Chondrocyte (in vitro differentiated cells): Measurements from ENCODE around the gene MCM3AP. TPM values are rescaled to one million over a fixed set of nuclear protein-coding genes. Genes with fewer than 3 reads are reported as not detected.

ENCODE experiments used
- DNase-seq: peaks from one replicate; pipeline ENCODE4 v3.0.0; 2021; ENCODE audit warnings: mixed read lengths, low spot score
- H3K27ac Mint-ChIP-seq: one replicate; pipeline ENCODE4 v1.8.0; 2021; ENCODE audit warnings: mild to moderate bottlenecking, moderate library complexity, mixed read lengths; ENCODE audit not compliant: unreplicated experiment
- H3K27me3 Mint-ChIP-seq: 2 replicates; pipeline ENCODE4 v1.8.0; 2021; ENCODE audit warnings: low read depth, mixed read lengths
- H3K36me3 Mint-ChIP-seq: 2 replicates; pipeline ENCODE4 v1.8.0; 2021; ENCODE audit warnings: low read depth, mixed read lengths
- H3K4me1 Mint-ChIP-seq: 2 replicates; pipeline ENCODE4 v1.8.0; 2021; ENCODE audit warnings: low read depth, mild to moderate bottlenecking, mixed read lengths
- H3K4me3 Mint-ChIP-seq: one replicate; pipeline ENCODE4 v1.8.0; 2021; ENCODE audit warnings: mild to moderate bottlenecking, moderate library complexity, mixed read lengths; ENCODE audit not compliant: unreplicated experiment
- H3K9me3 Mint-ChIP-seq: 2 replicates; pipeline ENCODE4 v1.8.0; 2021; ENCODE audit warnings: low read depth, mixed read lengths
- total RNA-seq: library from RNA; stranded (reverse); gene quantifications from 3 replicates; pipeline ENCODE4 v1.2.1, GENCODE V29; 2021
- TF ChIP-seq, protein P1 (sequence below): fragments of 200-600 bp; sonication (generic); IDR thresholded peaks from 2 replicates; pipeline ENCODE4 v1.5.0; 2021; ENCODE audit warnings: antibody characterized with exemption, mild to moderate bottlenecking, moderate library complexity

Gene MCM3AP
- total RNA-seq, 1 donor from 2014 or later = 86.4 TPM

DNA sequence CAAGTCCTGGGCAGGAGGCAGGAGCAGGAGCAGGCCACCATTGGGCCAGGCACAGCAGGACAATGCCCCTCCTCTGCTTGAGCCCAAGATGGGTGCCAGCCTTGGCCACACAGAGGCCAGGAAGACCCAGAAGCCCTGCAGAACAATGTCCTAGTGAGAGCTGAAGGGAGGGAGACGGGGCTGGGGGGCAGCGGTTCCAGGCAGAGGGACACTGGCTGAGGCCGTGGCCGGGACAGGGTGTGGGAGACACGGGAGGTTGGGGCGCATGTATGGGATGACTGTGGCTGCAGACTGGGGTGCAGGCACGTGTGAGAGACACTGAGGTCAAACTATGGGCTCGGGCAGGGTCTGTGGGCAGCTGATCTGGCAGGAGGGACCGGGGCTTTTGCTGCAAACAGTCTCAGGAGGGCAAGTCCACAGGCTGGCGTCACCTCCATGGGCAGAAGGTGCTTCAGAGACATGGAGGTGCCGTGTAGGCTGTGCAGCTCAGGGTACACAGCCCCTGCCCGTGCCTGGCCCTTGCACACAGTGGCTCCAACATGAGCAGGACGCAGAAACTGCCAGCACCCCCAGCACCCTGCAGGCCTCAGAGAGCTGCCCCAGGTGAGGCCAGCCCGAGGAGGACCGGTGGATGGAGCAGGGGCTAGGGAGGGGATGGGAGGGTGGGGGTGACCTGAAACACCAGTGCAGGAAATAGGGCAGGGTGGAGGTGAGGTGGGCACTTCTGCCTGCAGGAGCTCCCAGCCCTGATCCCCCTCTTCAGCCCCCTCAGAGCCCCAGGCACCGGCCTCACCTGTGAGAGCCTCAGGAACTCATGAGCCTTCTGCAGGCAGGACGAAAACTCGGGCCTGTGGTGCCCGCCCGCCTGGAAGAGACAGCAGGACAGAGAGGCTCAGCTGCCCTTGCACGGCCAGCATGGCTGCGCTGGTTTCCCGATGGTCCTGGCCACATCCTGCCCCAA is 76.4 kb downstream of the MCM3AP start:
- H3K9me3 Mint-ChIP-seq = no peaks in the 10 kb centered on the region
- H3K27ac Mint-ChIP-seq = no peak overlapping the region
- H3K4me3 Mint-ChIP-seq = no peak overlapping the region

DNA sequence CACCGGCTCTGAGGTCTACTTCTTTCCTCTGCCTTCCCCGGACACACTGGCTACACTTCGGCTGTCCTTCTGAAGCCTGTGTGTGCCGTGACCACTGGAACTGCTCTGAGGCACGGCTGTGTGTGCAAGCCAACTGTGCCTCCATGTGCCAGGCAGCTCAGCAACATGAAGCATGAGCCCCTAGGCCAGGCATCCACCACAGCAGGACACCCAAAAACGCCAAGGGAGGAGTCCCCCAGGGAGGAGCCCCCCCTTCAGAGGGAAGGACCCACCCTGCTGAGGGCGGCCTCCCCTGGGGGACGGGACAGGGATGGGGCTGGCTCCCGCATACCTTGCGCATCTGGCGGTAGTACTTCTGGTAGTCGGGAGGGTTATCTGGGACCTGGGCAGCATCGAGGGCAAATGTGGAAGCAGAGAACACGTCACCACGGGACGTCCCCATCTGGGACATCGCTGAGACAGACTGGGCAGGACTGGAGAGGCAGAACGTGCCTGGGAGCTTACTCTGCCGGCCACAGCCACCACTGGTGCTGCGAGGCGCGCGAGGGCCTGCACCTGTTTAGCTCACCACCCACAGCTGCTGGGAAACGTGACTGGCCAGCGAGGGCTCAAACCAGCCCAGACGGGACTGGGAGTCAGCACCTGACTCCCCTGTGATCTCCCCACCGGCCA is 77.4 kb downstream of the MCM3AP start:
- TF ChIP-seq, protein P1, sequence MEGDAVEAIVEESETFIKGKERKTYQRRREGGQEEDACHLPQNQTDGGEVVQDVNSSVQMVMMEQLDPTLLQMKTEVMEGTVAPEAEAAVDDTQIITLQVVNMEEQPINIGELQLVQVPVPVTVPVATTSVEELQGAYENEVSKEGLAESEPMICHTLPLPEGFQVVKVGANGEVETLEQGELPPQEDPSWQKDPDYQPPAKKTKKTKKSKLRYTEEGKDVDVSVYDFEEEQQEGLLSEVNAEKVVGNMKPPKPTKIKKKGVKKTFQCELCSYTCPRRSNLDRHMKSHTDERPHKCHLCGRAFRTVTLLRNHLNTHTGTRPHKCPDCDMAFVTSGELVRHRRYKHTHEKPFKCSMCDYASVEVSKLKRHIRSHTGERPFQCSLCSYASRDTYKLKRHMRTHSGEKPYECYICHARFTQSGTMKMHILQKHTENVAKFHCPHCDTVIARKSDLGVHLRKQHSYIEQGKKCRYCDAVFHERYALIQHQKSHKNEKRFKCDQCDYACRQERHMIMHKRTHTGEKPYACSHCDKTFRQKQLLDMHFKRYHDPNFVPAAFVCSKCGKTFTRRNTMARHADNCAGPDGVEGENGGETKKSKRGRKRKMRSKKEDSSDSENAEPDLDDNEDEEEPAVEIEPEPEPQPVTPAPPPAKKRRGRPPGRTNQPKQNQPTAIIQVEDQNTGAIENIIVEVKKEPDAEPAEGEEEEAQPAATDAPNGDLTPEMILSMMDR = no peak
- Mint-ChIP-seq H3K27me3 (no peaks in the 10 kb centered on the region), H3K27ac (no peak overlapping the region), H3K9me3 (no peaks in the 10 kb centered on the region), H3K4me3 (no peak overlapping the region), H3K36me3 (peaks cover 24% of the 10 kb centered on the region), H3K4me1 (no peaks in the 10 kb centered on the region)
- DNase-seq = peak; percentile 85

More for the DNA sequence above, 76.4 kb downstream of the MCM3AP start:
- Mint-ChIP-seq H3K27me3 (no peaks in the 10 kb centered on the region), H3K4me1 (peaks cover 7% of the 10 kb centered on the region), H3K36me3 (peaks cover 24% of the 10 kb centered on the region)
- TF ChIP-seq, protein P1 = no peak
- DNase-seq = peak; percentile 89

DNA sequence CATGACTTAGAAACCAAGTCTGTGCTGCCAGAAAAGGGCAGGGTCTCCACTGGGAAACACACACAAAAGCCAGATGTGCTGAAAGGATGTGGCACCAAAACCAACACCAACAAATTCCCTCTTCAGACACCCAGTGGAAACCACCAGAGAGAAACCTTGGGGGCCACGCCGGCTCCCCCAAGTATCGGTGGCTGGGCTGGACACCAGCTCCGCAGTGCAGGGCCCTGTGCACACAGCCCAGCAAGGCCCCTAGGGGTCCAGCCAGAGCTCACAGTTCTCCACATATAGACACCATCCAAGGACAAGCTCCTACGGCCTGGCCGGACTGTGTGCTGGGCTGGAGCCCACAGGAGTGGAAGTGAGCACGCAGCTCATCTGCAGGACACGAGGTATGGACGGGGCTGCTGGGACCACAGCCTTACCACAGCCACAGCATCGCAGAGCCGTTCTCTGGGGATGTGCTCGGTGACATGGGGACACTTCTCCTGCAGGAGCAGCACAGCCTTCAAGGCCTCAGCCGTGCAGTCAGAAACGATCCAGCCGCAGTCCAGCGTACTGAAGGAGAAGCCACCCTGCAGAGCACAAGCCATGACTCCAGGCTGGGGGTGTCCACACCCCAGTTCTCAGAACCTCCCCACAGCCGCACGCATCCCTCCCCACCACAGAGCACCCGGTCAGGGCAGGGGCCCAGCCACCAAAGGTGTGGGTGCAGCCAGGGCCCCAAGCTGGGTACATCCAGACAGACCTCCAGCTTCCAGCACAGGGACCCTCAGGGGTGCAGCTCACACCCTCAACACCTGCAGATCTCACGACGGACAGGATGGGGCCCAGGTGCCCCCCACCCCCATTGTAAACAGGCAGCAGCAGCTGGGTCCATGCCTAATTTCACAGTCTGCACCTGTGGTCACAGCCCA is 78.1 kb downstream of the MCM3AP start:
- Mint-ChIP-seq H3K9me3 (no peaks in the 10 kb centered on the region), H3K27ac (no peak overlapping the region), H3K27me3 (no peaks in the 10 kb centered on the region), H3K4me1 (no peaks in the 10 kb centered on the region), H3K36me3 (peaks cover 26% of the 10 kb centered on the region), H3K4me3 (no peak overlapping the region)
- peak; percentile 72 for DNase-seq
- TF ChIP-seq, protein P1 = no peak

DNA sequence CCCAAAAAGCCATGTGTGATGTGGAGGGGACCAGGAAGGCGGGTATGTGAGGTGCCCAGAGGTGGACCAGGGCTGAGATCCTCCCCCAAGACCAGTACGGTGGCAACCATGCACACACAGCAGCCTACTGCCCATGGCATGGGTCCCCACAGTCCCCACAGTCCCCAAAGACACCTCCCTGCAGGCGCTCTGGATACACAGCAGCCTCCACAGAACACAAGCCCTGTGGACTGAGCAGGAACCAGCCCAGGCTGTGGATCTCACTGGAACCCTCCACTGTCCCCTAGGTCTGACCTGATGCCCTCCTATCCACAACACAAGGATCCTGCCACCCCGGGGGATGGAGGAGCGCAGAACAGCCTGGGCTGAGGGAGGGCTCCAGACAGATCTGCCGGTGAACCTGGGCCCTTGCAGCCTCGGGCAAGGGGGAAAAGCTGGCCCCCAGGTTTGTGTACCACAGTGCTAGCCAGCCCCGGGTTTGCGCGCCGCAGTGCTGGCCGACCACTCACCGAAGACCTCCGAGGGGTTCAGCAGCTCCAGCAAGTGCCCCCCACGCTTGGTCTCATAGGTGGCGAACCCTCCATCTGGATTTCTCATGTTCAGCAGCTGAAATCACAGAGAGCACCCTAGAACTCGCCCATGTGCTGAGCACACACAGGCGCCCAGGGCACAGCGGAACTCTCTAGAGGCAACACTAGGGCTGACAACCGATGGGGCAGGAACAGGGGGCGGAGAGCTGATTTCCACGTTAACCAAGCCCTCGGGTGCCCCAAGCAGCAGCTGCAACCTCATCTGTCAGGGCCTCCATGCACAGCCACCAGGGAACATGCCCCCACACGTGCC is 79.0 kb downstream of the MCM3AP start:
- Mint-ChIP-seq H3K4me3 (no peak overlapping the region), H3K9me3 (no peaks in the 10 kb centered on the region), H3K36me3 (peaks cover 25% of the 10 kb centered on the region), H3K27me3 (no peaks in the 10 kb centered on the region), H3K4me1 (no peaks in the 10 kb centered on the region), H3K27ac (no peak overlapping the region)
- DNase-seq = peak; percentile 77
- TF ChIP-seq, protein P1 = no peak
